ENCODE measurements around the gene ERICH6. TPM values are rescaled to one million over a fixed set of nuclear protein-coding genes. Genes with fewer than 3 reads are reported as not detected.

ERICH6 gene
- total and polyA plus RNA-seq, 2 donors (not counting 3 experiments of a cell fraction or from before 2014, with no cell fraction given), result not detected

- H3K27me3 ChIP-seq (ENCODE audit: control insufficient read depth in 2 of 2, insufficient read depth in 2 of 2, low read length in 2 of 2), result no peaks in the 10 kb centered on the region
- H3K36me3 ChIP-seq (ENCODE audit: control insufficient read depth in 2 of 2, extremely low read depth in 1 of 2, insufficient read depth in 2 of 2, low read length in 2 of 2), result peaks cover 0 to 7% of the 10 kb centered on the region in 2 experiments
- H3K9me3 ChIP-seq (replicated peaks; ENCODE audit: control insufficient read depth, insufficient read depth, low read length), result no peaks in the 10 kb centered on the region
- no peak for DNase-seq (ENCODE audit: low read depth, low spot score)
- no peak for FAIRE-seq
- no peak overlapping the region for H3K4me2 ChIP-seq (ENCODE audit: insufficient read depth, low read length)
- no peak overlapping the region for H3K27ac ChIP-seq (ENCODE audit: insufficient read depth, low read depth, low read length)
- no peaks in the 10 kb centered on the region for H3K9me1 ChIP-seq (replicated peaks; ENCODE audit: control insufficient read depth, extremely low read depth, insufficient read depth, low read length)
- peaks cover 45% of the 10 kb centered on the region for H3K79me2 ChIP-seq (ENCODE audit: control insufficient read depth, insufficient read depth, low read length)
- no peaks in the 10 kb centered on the region for H4K20me1 ChIP-seq (replicated peaks; ENCODE audit: control insufficient read depth, extremely low read depth, insufficient read depth, low read length)
- H3K4me1 ChIP-seq (ENCODE audit: control insufficient read depth, extremely low read depth, insufficient read depth, low read length), result no peaks in the 10 kb centered on the region
- POLR2A ChIA-PET, result no interaction called here
- intact Hi-C loops (cut with micrococcal nuclease) (no loop called here), dilution Hi-C loops (cut with MboI; ENCODE audit: extremely low pct_ligation_motif_present, low sequenced_read_pairs) (no loop called here)
- no TSS peak for BruUV-seq (replicated peaks)
- CTCF ChIA-PET, result interaction anchor here (1.0 kb wide), 1 partner anchor 32 kb away, joined by 3 read pairs; no protein-coding TSS in a partner anchor
- H2AFZ ChIP-seq (ENCODE audit: low read depth, low read length), result no peak overlapping the region
- no peak overlapping the region for H3K4me3 ChIP-seq (replicated peaks in 1 of 3; ENCODE audit: insufficient read depth in 1 of 3, low read depth in 1 of 3, low read length in 3 of 3)
- H3K9ac ChIP-seq (replicated peaks; ENCODE audit: extremely low read depth, insufficient read depth, low read length), result no peak overlapping the region
- no peak for TF ChIP-seq EZH2 (IDR thresholded peaks at IDR 0.05; ENCODE audit: borderline replicate concordance, low read depth, low read length, severe bottlenecking)
- no peak for TF ChIP-seq JUN (IDR thresholded peaks at IDR 0.05; ENCODE audit: borderline replicate concordance, insufficient read depth, insufficient read length, low read depth)
- TF ChIP-seq, protein P1, sequence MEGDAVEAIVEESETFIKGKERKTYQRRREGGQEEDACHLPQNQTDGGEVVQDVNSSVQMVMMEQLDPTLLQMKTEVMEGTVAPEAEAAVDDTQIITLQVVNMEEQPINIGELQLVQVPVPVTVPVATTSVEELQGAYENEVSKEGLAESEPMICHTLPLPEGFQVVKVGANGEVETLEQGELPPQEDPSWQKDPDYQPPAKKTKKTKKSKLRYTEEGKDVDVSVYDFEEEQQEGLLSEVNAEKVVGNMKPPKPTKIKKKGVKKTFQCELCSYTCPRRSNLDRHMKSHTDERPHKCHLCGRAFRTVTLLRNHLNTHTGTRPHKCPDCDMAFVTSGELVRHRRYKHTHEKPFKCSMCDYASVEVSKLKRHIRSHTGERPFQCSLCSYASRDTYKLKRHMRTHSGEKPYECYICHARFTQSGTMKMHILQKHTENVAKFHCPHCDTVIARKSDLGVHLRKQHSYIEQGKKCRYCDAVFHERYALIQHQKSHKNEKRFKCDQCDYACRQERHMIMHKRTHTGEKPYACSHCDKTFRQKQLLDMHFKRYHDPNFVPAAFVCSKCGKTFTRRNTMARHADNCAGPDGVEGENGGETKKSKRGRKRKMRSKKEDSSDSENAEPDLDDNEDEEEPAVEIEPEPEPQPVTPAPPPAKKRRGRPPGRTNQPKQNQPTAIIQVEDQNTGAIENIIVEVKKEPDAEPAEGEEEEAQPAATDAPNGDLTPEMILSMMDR (IDR thresholded peaks at IDR 0.05; ENCODE audit: extremely low read depth in 1 of 2, insufficient read depth in 1 of 2, low read depth in 1 of 2, low read length in 2 of 2), result no peak
- TF ChIP-seq POLR2A (IDR thresholded peaks at IDR 0.05; ENCODE audit: low read depth, low read length), result no peak
- TF ChIP-seq, protein P2, sequence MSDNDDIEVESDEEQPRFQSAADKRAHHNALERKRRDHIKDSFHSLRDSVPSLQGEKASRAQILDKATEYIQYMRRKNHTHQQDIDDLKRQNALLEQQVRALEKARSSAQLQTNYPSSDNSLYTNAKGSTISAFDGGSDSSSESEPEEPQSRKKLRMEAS (IDR thresholded peaks at IDR 0.05; ENCODE audit: insufficient read depth, insufficient read length), result no peak
- TF ChIP-seq POLR2AphosphoS5 (IDR thresholded peaks at IDR 0.05; ENCODE audit: insufficient read depth, low read depth, low read length), result no peak
- TF ChIP-seq GATA2 (IDR thresholded peaks at IDR 0.05; ENCODE audit: insufficient read depth, insufficient read length, low read depth, low read length), result no peak
- TF ChIP-seq FOS (IDR thresholded peaks at IDR 0.05; ENCODE audit: borderline replicate concordance, insufficient read depth, low read length), result no peak
- no peak for TF ChIP-seq MYC (IDR thresholded peaks at IDR 0.05; ENCODE audit: low read depth, low read length)
These were observed 39.0 kb upstream of the ERICH6 start for GRCh38 chr3:150742679-150743078.
